Measurements from ENCODE around the gene STOM. TPM values are rescaled to one million over a fixed set of nuclear protein-coding genes. Genes with fewer than 3 reads are reported as not detected.

STOM gene
- total and polyA plus RNA-seq, 2 of the 8 experiments (the other 6 are each of a cell fraction or from before 2014, with no cell fraction given): 25.2 to 60.4 TPM

- TF ChIP-seq CHD7 (IDR thresholded peaks at IDR 0.05; ENCODE audit: insufficient replicate concordance, low read length): no peak
Measured at GRCh38 chr9:121321016-121321503, 49.0 kb downstream of the STOM start (continued).
